Measurements from ENCODE around the gene ULBP3. TPM values are rescaled to one million over a fixed set of nuclear protein-coding genes. Genes with fewer than 3 reads are reported as not detected.
"Not testable (repeated sequence)": the region's sequence is repeated elsewhere in the genome, so short reads cannot be mapped to it uniquely, and the experiment has no call there.

ULBP3 gene
- total RNA-seq, 1 experiment from 2014 or later = 1.7 TPM

- not testable (repeated sequence) for H3K4me1 ChIP-seq (ENCODE audit: low read length); H3K4me2 ChIP-seq (ENCODE audit: low read depth, low read length, poor library complexity, severe bottlenecking); DNase-seq; H3K9me2 ChIP-seq (replicated peaks; ENCODE audit: insufficient read depth, low read length); H3K4me3 ChIP-seq (ENCODE audit: low read length); H3K36me3 ChIP-seq (ENCODE audit: insufficient read depth, low read length); H3K9me3 ChIP-seq (ENCODE audit: low read length); H2AFZ ChIP-seq (ENCODE audit: low read length); H4K20me1 ChIP-seq (ENCODE audit: insufficient read depth, low read depth, low read length); H3K79me2 ChIP-seq (ENCODE audit: low read length); H3K27me3 ChIP-seq (ENCODE audit: low read length); H3K27ac ChIP-seq (ENCODE audit: low read length); H3K9ac ChIP-seq (ENCODE audit: low read length)
Measured at GRCh38 chr6:150074396-150075033, 5.6 kb upstream of the ULBP3 start.

GRCh38 chr6:150072201-150072600, 3.3 kb upstream of the ULBP3 start:
- Histone ChIP-seq H3K79me2 (ENCODE audit: low read length) (no peaks in the 10 kb centered on the region), H3K4me2 (ENCODE audit: low read depth, low read length, poor library complexity, severe bottlenecking) (no peak overlapping the region), H3K9me2 (replicated peaks; ENCODE audit: insufficient read depth, low read length) (no peaks in the 10 kb centered on the region), H2AFZ (ENCODE audit: low read length) (no peak overlapping the region), H3K27ac (ENCODE audit: low read length) (no peak overlapping the region), H3K9me3 (ENCODE audit: low read length) (no peaks in the 10 kb centered on the region), H3K9ac (ENCODE audit: low read length) (no peak overlapping the region), H3K27me3 (ENCODE audit: low read length) (no peaks in the 10 kb centered on the region), H3K4me1 (ENCODE audit: low read length) (peaks cover 14% of the 10 kb centered on the region), H4K20me1 (ENCODE audit: insufficient read depth, low read depth, low read length) (no peaks in the 10 kb centered on the region), H3K36me3 (ENCODE audit: insufficient read depth, low read length) (no peaks in the 10 kb centered on the region), H3K4me3 (ENCODE audit: low read length) (no peak overlapping the region)
- peak; percentile 45 for DNase-seq

GRCh38 chr6:150070236-150070818, 1.4 kb upstream of the ULBP3 start:
- no peak overlapping the region for H3K4me3 ChIP-seq (ENCODE audit: low read length)

GRCh38 chr6:150069706-150070105, 785 bp upstream of the ULBP3 start:
- Histone ChIP-seq H3K9me2 (replicated peaks; ENCODE audit: insufficient read depth, low read length) (no peaks in the 10 kb centered on the region), H3K9ac (ENCODE audit: low read length) (0 out of 2 replicates have a peak overlapping the region, but pooled peaks have one; percentile 30), H3K27ac (ENCODE audit: low read length) (no peak overlapping the region), H2AFZ (ENCODE audit: low read length) (no peak overlapping the region), H3K4me2 (ENCODE audit: low read depth, low read length, poor library complexity, severe bottlenecking) (peak overlapping the region; percentile 94), H4K20me1 (ENCODE audit: insufficient read depth, low read depth, low read length) (no peaks in the 10 kb centered on the region), H3K4me3 (ENCODE audit: low read length) (no peak overlapping the region), H3K27me3 (ENCODE audit: low read length) (no peaks in the 10 kb centered on the region), H3K36me3 (ENCODE audit: insufficient read depth, low read length) (no peaks in the 10 kb centered on the region), H3K4me1 (ENCODE audit: low read length) (peaks cover 14% of the 10 kb centered on the region), H3K9me3 (ENCODE audit: low read length) (no peaks in the 10 kb centered on the region), H3K79me2 (ENCODE audit: low read length) (no peaks in the 10 kb centered on the region)
- no peak for DNase-seq

More at GRCh38 chr6:150070236-150070818, 1.4 kb upstream of the ULBP3 start:
- Histone ChIP-seq H3K27me3 (ENCODE audit: low read length) (no peaks in the 10 kb centered on the region), H3K27ac (ENCODE audit: low read length) (no peak overlapping the region), H4K20me1 (ENCODE audit: insufficient read depth, low read depth, low read length) (no peaks in the 10 kb centered on the region), H3K79me2 (ENCODE audit: low read length) (no peaks in the 10 kb centered on the region), H2AFZ (ENCODE audit: low read length) (no peak overlapping the region), H3K9ac (ENCODE audit: low read length) (no peak overlapping the region), H3K9me3 (ENCODE audit: low read length) (no peaks in the 10 kb centered on the region), H3K9me2 (replicated peaks; ENCODE audit: insufficient read depth, low read length) (no peaks in the 10 kb centered on the region), H3K4me1 (ENCODE audit: low read length) (peaks cover 14% of the 10 kb centered on the region), H3K36me3 (ENCODE audit: insufficient read depth, low read length) (no peaks in the 10 kb centered on the region), H3K4me2 (ENCODE audit: low read depth, low read length, poor library complexity, severe bottlenecking) (no peak overlapping the region)
- DNase-seq = peak; percentile 31

GRCh38 chr6:150068151-150068550, 770 bp downstream of the ULBP3 start:
- Histone ChIP-seq H3K79me2 (ENCODE audit: low read length) (no peaks in the 10 kb centered on the region), H3K4me2 (ENCODE audit: low read depth, low read length, poor library complexity, severe bottlenecking) (peak overlapping the region; percentile 94), H4K20me1 (ENCODE audit: insufficient read depth, low read depth, low read length) (no peaks in the 10 kb centered on the region), H3K36me3 (ENCODE audit: insufficient read depth, low read length) (no peaks in the 10 kb centered on the region), H3K27me3 (ENCODE audit: low read length) (no peaks in the 10 kb centered on the region), H3K4me1 (ENCODE audit: low read length) (peaks cover 14% of the 10 kb centered on the region), H2AFZ (ENCODE audit: low read length) (peak overlapping the region; percentile 99; the same call in 1 of the 2 replicates), H3K9me3 (ENCODE audit: low read length) (no peaks in the 10 kb centered on the region), H3K27ac (ENCODE audit: low read length) (no peak overlapping the region), H3K4me3 (ENCODE audit: low read length) (peak overlapping the region; percentile 91), H3K9ac (ENCODE audit: low read length) (peak overlapping the region; percentile 79), H3K9me2 (replicated peaks; ENCODE audit: insufficient read depth, low read length) (no peaks in the 10 kb centered on the region)
- DNase-seq = peak; percentile 47

- Histone ChIP-seq H3K27me3 (ENCODE audit: low read length) (no peaks in the 10 kb centered on the region), H2AFZ (ENCODE audit: low read length) (no peak overlapping the region), H4K20me1 (ENCODE audit: insufficient read depth, low read depth, low read length) (no peaks in the 10 kb centered on the region), H3K9me3 (ENCODE audit: low read length) (no peaks in the 10 kb centered on the region), H3K27ac (ENCODE audit: low read length) (no peak overlapping the region), H3K9me2 (replicated peaks; ENCODE audit: insufficient read depth, low read length) (no peaks in the 10 kb centered on the region), H3K79me2 (ENCODE audit: low read length) (no peaks in the 10 kb centered on the region), H3K4me1 (ENCODE audit: low read length) (peaks cover 14% of the 10 kb centered on the region), H3K36me3 (ENCODE audit: insufficient read depth, low read length) (no peaks in the 10 kb centered on the region), H3K4me2 (ENCODE audit: low read depth, low read length, poor library complexity, severe bottlenecking) (no peak overlapping the region), H3K9ac (ENCODE audit: low read length) (no peak overlapping the region), H3K4me3 (ENCODE audit: low read length) (no peak overlapping the region)
- DNase-seq = no peak
Measured at GRCh38 chr6:150065083-150065482, 3.8 kb downstream of the ULBP3 start.

GRCh38 chr6:150063640-150064039, 5.3 kb downstream of the ULBP3 start:
- no peak for DNase-seq
- Histone ChIP-seq H3K27me3 (ENCODE audit: low read length) (no peaks in the 10 kb centered on the region), H3K79me2 (ENCODE audit: low read length) (no peaks in the 10 kb centered on the region), H2AFZ (ENCODE audit: low read length) (no peak overlapping the region), H3K9me2 (replicated peaks; ENCODE audit: insufficient read depth, low read length) (no peaks in the 10 kb centered on the region), H3K27ac (ENCODE audit: low read length) (no peak overlapping the region), H4K20me1 (ENCODE audit: insufficient read depth, low read depth, low read length) (no peaks in the 10 kb centered on the region), H3K4me2 (ENCODE audit: low read depth, low read length, poor library complexity, severe bottlenecking) (no peak overlapping the region), H3K4me1 (ENCODE audit: low read length) (peaks cover 7% of the 10 kb centered on the region), H3K9me3 (ENCODE audit: low read length) (no peaks in the 10 kb centered on the region), H3K4me3 (ENCODE audit: low read length) (no peak overlapping the region), H3K9ac (ENCODE audit: low read length) (no peak overlapping the region), H3K36me3 (ENCODE audit: insufficient read depth, low read length) (no peaks in the 10 kb centered on the region)

GRCh38 chr6:150059973-150060372, 8.9 kb downstream of the ULBP3 start:
- not testable (repeated sequence) for H3K27me3 ChIP-seq (ENCODE audit: low read length); H3K9me3 ChIP-seq (ENCODE audit: low read length); H3K79me2 ChIP-seq (ENCODE audit: low read length); H4K20me1 ChIP-seq (ENCODE audit: insufficient read depth, low read depth, low read length); H3K36me3 ChIP-seq (ENCODE audit: insufficient read depth, low read length); H3K4me1 ChIP-seq (ENCODE audit: low read length); H3K9ac ChIP-seq (ENCODE audit: low read length); H3K9me2 ChIP-seq (replicated peaks; ENCODE audit: insufficient read depth, low read length); H3K4me3 ChIP-seq (ENCODE audit: low read length); H2AFZ ChIP-seq (ENCODE audit: low read length); DNase-seq; H3K27ac ChIP-seq (ENCODE audit: low read length); H3K4me2 ChIP-seq (ENCODE audit: low read depth, low read length, poor library complexity, severe bottlenecking)
